Ammon's horn (tissue), 1 donor: ENCODE data around the gene NXN.
"Not testable (repeated sequence)": the region's sequence is repeated elsewhere in the genome, so short reads cannot be mapped to it uniquely, and the experiment has no call there.

Experiments
- DNase-seq: peaks from one replicate; pipeline ENCODE4 v3.0.0-alpha.2; 2016; ENCODE audit warnings: low spot score

Gene NXN

GRCh38 chr17:953767-954166 lies 25.8 kb downstream of the NXN start:
- DNase-seq: no peak

GRCh38 chr17:952592-952991 lies 27.0 kb downstream of the NXN start:
- not testable (repeated sequence) for DNase-seq

DNA sequence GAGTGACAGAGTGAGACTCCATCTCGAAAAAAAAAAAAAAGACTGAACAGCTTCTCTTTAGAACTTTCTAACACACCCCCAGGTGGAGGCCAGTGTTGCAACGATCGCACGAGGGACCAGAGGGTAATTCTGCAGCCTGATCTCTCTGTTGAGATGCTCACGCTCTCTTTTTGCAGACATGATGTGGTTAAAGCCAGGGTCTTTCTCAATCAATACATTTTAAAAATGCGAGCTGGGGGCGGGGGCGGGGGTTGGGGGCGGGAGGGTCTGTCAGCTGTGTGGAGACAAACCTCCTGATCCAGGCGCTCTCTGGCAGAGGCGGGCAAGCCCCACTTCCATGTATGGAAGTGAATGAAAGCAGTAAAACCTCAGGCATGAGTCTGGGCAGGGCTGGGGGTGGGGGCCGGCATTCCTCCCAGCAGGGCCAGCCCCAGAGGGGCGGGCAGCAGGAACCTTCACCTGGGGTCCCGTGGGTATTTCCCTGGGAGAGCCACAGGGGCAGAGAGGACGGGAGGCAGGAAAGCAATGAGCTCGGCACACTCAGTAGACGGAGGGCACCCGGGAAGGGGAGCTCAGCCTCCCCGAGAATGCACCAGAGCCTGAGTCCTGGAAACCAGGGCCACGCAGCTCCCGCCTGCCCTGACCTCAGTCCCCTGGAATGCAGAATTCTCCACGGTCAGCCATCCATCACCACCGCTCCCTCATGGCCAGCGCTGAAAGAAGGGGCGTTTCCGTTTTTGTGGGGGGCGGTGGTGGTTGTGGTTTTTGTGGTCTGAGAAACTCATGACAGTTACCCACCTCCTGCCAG lies 28.0 kb downstream of the NXN start:
- no peak for DNase-seq

DNA sequence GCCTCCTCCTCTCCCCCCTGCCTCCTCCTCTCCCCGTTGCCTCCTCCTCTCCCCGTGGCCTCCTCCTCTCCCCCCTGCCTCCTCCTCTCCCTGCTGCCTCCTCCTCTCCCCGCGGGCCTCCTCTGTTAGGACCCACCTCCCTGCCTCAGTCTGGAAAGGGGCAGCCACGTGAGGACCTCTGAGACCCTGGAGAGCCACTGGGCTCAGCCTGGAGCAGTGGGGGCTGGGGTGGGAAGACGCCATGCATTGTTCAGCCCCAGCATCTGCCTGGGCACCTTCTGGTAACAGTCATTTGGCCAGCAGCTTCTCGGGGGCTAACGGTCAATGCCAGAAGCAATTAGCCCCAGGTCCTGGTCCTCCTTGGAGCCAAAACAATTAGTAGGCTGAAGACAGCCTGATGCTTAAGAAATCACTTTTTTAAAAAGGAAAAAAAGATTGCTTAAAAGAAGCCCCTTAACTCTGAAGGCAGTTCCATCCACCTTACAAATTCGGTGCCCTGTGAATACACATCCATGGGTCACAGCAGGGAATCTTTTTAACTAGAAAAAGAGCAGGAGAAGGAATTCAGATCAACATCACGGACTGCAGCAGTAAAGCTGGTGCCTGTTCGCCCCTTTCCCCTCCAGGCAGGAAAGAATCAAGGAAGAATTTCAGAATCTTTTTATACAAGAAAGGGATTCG lies 29.8 kb downstream of the NXN start:
- no peak for DNase-seq

DNA sequence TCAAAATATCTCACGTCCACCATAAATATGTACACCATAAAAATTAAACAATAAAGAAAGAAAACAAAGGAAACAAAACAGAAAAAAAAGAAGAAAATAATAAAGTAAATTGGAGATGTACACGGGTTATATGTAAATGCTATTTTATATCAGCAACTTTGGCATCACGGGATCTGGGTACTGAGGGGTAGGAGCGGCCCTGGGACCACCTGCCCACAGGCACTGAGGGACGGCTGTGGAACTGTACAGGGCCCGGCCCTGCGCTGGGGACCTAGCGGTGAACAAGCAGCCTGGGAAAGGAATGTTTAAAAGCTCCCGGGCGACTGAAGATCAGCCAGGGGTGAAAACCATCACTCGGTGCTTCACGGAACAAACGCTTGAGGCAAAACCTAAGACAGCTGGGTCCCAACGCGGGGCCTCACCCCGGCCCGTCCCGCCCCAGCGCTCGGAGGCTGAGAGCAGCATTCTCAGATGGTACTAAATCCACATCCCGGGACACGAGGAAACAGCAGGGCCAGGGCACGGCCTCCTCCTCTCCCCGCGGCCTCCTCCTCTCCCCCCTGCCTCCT lies 31.2 kb downstream of the NXN start:
- DNase-seq: no peak

- DNase-seq: no peak
These were observed 32.9 kb downstream of the NXN start for GRCh38 chr17:946510-947236.

DNA sequence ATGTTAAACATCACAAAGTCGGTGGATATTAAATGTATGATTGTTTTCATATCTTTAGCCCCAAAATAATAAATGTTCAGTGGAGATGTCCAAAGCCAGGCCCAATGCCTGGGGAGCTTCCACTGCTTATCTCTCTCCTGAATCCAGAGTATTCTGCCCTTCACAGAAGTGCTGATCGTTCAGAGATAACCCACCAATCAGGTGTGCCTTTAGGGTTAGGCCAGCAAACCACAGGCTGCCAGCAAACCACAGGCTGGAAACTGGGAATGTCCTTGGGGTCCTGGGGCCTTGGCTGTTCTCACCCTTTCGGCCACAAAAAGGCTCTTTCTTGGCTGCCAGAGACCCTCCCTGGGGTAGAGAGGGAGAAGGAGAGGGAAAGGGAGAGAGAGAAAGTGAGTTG lies 33.9 kb downstream of the NXN start:
- no peak for DNase-seq

DNA sequence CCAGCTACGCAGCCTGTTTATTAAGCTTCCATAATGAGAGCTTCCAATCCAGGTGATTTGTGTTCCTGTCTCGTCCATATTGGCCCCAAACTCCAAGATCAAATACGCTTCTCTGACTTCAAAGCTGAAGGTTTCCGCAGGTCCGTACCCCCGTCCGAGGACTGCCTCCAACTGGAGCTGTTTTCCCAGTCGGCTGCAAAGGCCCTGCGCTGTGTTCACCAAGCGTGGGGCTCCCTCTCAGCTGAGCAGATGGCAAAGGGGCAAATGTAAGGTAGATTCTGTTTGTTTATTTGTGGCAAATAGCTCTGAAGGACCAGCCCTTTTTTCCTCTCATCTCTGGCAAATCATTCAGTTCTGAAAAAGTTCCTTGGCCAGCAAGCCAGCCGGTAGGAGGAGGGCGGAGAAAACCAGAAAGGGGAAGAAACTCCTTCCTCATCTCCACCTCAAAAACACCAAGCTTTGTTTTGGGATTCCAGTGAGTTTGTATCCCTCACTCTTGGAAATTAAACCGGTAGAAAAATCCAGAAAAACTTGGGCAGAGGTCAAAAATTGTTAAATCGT lies 35.2 kb downstream of the NXN start:
- peak; percentile 16 for DNase-seq

GRCh38 chr17:935485-935884 lies 44.1 kb downstream of the NXN start:
- DNase-seq: peak; percentile 16

DNA sequence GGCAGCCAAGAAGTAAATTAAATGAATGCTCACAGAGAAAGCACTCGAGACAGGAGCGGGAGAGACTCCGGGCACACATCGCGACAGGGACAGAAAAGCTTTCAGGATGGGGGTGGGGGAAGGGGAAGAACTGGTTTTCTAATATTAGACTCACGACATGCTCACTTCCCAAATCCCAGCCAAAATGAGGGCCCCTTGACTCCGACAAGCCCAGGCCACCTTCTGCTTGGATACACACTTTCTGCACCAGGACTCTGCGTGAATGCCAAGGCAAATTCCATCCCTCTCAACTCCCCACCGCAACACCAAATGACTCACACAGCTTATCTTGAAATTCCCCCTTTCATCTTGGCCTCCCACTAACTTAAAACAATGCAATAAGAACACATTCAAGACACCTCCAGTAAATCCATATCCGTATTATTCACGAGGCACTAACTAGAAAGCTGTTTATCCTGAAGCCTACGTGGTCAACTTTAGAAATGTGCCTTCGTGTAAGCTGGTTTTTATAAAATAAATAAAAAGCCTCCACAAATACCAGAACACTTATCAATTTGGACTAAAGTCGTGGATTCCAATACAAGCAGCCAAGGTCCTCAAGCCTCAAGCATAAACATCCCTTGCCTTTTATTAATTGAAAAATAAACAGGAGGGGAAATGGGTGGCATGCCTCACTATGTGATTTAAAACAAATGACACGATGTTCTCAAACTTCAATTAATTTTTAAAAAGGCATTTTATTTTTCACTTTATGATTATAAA lies 46.1 kb downstream of the NXN start:
- DNase-seq: peak; percentile 10

GRCh38 chr17:930258-930657 lies 49.3 kb downstream of the NXN start:
- no peak for DNase-seq

DNA sequence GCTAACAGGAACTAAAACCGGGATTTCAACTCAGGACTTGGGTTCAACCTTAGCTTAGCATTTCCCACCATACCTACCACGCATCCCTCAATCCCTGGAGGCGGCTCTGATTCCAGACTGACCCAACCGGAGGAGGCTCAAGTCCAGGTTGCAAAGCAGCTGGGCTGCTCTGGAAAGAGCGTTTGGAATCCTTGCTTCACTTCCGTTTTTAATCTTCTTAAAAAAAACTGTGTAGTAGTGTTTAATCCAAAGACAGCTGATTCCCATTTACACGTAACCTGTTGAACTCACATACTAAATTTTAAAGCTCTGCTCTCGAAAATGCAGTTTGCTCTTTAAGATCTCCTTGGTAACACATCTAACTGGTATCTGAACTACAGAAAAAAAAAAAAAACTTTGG lies 50.0 kb downstream of the NXN start:
- no peak for DNase-seq

GRCh38 chr17:927611-928461 lies 51.7 kb downstream of the NXN start:
- DNase-seq: no peak

DNA sequence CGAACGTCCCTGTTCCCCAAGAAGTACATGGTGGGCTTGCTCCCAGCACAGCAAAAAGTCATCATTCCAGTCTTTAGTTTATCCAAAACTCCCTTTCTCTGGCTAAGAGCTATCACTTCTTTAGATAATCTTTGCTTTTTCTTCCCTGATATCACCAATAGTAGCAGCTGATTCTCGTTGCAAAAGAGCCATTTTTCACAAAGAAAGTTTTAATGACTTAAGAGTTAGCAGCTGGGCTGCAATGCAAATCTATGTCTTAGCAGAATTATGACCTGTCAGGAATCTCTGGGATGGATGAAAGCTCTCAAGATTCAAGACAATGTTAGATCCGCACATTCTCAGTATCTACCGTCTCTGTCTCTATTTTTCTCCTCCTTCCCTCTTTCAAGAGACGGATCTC lies 53.8 kb downstream of the NXN start:
- DNase-seq: no peak

DNA sequence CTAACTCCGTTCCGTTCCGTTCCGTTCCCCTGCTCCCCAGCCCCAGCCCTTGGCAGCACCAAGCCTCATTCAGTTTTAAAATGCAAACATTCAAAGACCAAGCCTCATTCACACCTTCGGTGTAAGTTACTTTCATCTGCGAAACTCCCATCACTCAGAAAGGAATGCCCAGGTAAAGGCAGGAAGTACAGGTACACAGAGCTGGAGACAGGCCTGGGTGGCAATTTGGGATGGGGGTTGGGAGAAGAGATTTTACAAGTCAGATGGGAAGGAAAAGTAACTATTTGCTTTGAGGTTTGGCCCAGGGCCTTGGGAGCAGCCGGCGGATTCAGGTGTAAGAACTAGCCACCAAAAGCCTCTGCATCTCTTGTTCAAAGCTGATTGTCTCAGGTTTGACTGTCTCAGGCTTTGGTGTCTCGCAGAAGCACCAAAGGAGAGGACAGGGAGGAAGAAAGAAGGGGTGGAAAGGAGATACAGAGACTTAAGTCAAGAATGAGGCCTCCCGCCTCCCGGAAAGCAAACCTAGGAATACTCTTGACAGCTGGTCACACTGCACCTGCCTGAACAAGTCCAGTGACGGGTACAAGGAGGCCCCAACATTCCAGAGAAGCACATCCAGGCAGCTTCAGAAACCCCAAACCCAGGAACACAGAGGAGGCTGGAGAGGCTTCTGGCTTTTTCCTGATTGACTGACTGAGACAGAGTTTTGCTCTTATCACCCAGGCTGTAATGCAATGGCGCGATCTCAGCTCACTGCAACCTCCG lies 54.7 kb downstream of the NXN start:
- DNase-seq: no peak

- not testable (repeated sequence) for DNase-seq
These were observed 55.3 kb downstream of the NXN start for GRCh38 chr17:924306-924705.

GRCh38 chr17:923633-924032 lies 55.9 kb downstream of the NXN start:
- DNase-seq: no peak

- DNase-seq: no peak
These were observed 58.4 kb downstream of the NXN start for GRCh38 chr17:921161-921560.

GRCh38 chr17:920190-920589 lies 59.4 kb downstream of the NXN start:
- DNase-seq: no peak
